Measurements from ENCODE around the gene PHF13.

The PHF13 gene

DNA sequence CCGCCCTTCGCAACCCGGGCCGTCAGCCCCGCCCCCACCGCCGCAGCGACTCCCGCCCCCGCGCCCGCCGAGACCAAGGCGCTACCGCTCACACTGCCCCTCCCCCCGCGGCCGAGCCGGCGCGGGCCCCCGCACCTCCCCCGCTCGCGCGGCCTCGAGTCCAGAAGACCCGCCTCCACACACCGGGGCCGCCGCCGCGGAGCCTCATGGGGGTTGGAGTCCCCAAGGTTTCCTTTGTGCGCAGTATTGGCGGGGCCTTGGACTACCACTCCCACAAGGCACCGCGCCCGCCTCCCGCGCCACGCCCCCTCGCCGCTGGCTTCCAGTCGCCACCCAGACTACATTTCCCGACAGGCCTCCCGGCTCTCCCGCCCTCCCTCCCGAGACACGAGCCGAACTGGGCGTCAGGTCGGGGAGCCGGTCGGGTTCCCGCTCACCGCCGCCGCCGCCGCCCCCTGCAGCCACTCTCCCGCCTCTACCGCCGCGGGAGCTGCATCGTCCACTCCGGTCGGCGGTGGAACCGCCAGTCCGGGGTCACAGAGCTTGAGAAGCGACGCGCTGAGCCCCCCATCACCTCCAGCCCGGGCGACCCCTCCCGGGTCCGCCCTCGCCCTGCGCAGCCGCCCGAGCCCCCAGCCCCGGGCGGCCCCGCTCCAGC is at the start of gene PHF13:
TSS of gene PHF13 (plus strand) at position 371 of the 658 bp plus-strand sequence. CDS start 336 bp downstream, outside the sequence.
- Histone ChIP-seq H3K4me1 (ENCODE audit: control insufficient read depth in 1 of 2, insufficient read depth in 1 of 2, low read depth in 1 of 2, low read length in 1 of 2) (peaks cover 17 to 22% of the 10 kb centered on the region in 2 experiments), H3K27ac (peak within 1 kb of the TSS; percentile 94), H3K27me3 (peaks cover 21% of the 10 kb centered on the region)

GRCh38 chr1:6569033-6569432 is 44.5 kb upstream of the PHF13 start:
- Histone ChIP-seq H3K4me1 (ENCODE audit: control insufficient read depth in 1 of 2, insufficient read depth in 1 of 2, low read depth in 1 of 2, low read length in 1 of 2) (no peaks in the 10 kb centered on the region), H3K9me3 (no peaks in the 10 kb centered on the region), H3K27me3 (peaks cover 40% of the 10 kb centered on the region), H3K36me3 (no peaks in the 10 kb centered on the region), H3K4me3 (ENCODE audit: low read depth in 1 of 2, low read length in 1 of 2) (no peak overlapping the region), H3K27ac (no peak overlapping the region)
- TF ChIP-seq CTCF (IDR thresholded peaks at IDR 0.05): no peak

More for the DNA sequence above, at the start of gene PHF13:
- TF ChIP-seq CTCF (IDR thresholded peaks at IDR 0.05): peak; percentile 33
- no peaks in the 10 kb centered on the region for H3K36me3 ChIP-seq
- peak within 1 kb of the TSS; percentile 78 to 97 for H3K4me3 ChIP-seq (ENCODE audit: low read depth in 1 of 2, low read length in 1 of 2)
- H3K9me3 ChIP-seq: no peaks in the 10 kb centered on the region

- Histone ChIP-seq H3K27me3 (peaks cover 29% of the 10 kb centered on the region), H3K4me1 (ENCODE audit: control insufficient read depth in 1 of 2, insufficient read depth in 1 of 2, low read depth in 1 of 2, low read length in 1 of 2) (no peaks in the 10 kb centered on the region), H3K36me3 (no peaks in the 10 kb centered on the region), H3K4me3 (ENCODE audit: low read depth in 1 of 2, low read length in 1 of 2) (no peak overlapping the region), H3K9me3 (no peaks in the 10 kb centered on the region), H3K27ac (no peak overlapping the region)
- no peak for TF ChIP-seq CTCF (IDR thresholded peaks at IDR 0.05)
Measured at GRCh38 chr1:6570100-6570499, 43.4 kb upstream of the PHF13 start.

GRCh38 chr1:6570987-6571386 is 42.5 kb upstream of the PHF13 start:
- H3K4me1 ChIP-seq (ENCODE audit: control insufficient read depth in 1 of 2, insufficient read depth in 1 of 2, low read depth in 1 of 2, low read length in 1 of 2): no peaks in the 10 kb centered on the region
- no peaks in the 10 kb centered on the region for H3K36me3 ChIP-seq
- H3K4me3 ChIP-seq (ENCODE audit: low read depth in 1 of 2, low read length in 1 of 2): no peak overlapping the region
- H3K27me3 ChIP-seq: peaks cover 20% of the 10 kb centered on the region
- no peaks in the 10 kb centered on the region for H3K9me3 ChIP-seq
- no peak overlapping the region for H3K27ac ChIP-seq
- TF ChIP-seq CTCF (IDR thresholded peaks at IDR 0.05): no peak

- no peaks in the 10 kb centered on the region for H3K9me3 ChIP-seq
Measured at GRCh38 chr1:6572653-6573383, 40.7 kb upstream of the PHF13 start.

More at GRCh38 chr1:6572653-6573383, 40.7 kb upstream of the PHF13 start:
- no peaks in the 10 kb centered on the region for H3K36me3 ChIP-seq
- H3K4me1 ChIP-seq (ENCODE audit: control insufficient read depth in 1 of 2, insufficient read depth in 1 of 2, low read depth in 1 of 2, low read length in 1 of 2): no peaks in the 10 kb centered on the region
- H3K27ac ChIP-seq: no peak overlapping the region
- no peak overlapping the region for H3K4me3 ChIP-seq (ENCODE audit: low read depth in 1 of 2, low read length in 1 of 2)
- no peak for TF ChIP-seq CTCF (IDR thresholded peaks at IDR 0.05)
- peaks cover 18% of the 10 kb centered on the region for H3K27me3 ChIP-seq

All from neutrophil (primary cell).